HL-60 (cell line): Measurements from ENCODE around the gene CFAP210.
"Not testable (repeated sequence)": the region's sequence is repeated elsewhere in the genome, so short reads cannot be mapped to it uniquely, and the experiment has no call there.

Source experiments
- CTCF ChIP-seq: IDR thresholded peaks from one replicate; pipeline ENCODE4 v1.5.1; 2011; ENCODE audit warnings: low read length, control low read depth, inconsistent platforms; ENCODE audit not compliant: insufficient read depth
- GABPA ChIP-seq: IDR thresholded peaks from 2 replicates; pipeline ENCODE4 v1.6.1; 2012; ENCODE audit warnings: low read depth
- POLR2AphosphoS5 ChIP-seq: IDR thresholded peaks from 2 replicates; pipeline ENCODE4 v1.6.1; 2012; ENCODE audit warnings: low read depth
- REST ChIP-seq: IDR thresholded peaks from 2 replicates; pipeline ENCODE4 v1.6.1; 2012; ENCODE audit warnings: low read depth; ENCODE audit not compliant: insufficient replicate concordance
- SPI1 ChIP-seq: IDR thresholded peaks from 2 replicates; pipeline ENCODE4 v1.6.1; 2012; ENCODE audit warnings: low read depth, mild to moderate bottlenecking, borderline replicate concordance

GRCh38 chr2:169686825-169687224 is 7.4 kb downstream of the CFAP210 start:
- TF ChIP-seq CTCF, GABPA, POLR2AphosphoS5, REST: not testable (repeated sequence)
- peak; percentile 71; the same call in 1 of the 2 replicates for TF ChIP-seq SPI1
